ENCODE measurements around the gene TMEM158.
A peak's percentile ranks its signal among the peaks of the same experiment; 100 is the strongest.

TMEM158 gene

GRCh38 chr3:45234250-45234649 lies 8.2 kb upstream of the TMEM158 start:
- DNase-seq (ENCODE audit: low read depth in 2 of 2, low spot score in 1 of 2): no peak

- DNase-seq (ENCODE audit: low read depth in 2 of 2, low spot score in 1 of 2): no peak
Observed at GRCh38 chr3:45232521-45232920, 6.4 kb upstream of the TMEM158 start.

GRCh38 chr3:45227946-45228345 lies 1.9 kb upstream of the TMEM158 start:
- DNase-seq (ENCODE audit: low read depth in 2 of 2, low spot score in 1 of 2): no peak

GRCh38 chr3:45227071-45227820 lies 1.2 kb upstream of the TMEM158 start:
- DNase-seq (ENCODE audit: low read depth in 2 of 2, low spot score in 1 of 2): no peak

GRCh38 chr3:45225465-45226205 lies 452 bp downstream of the TMEM158 start:
- DNase-seq (ENCODE audit: low read depth in 2 of 2, low spot score in 1 of 2): no peak

GRCh38 chr3:45224824-45225464 lies 1.1 kb downstream of the TMEM158 start:
- DNase-seq (ENCODE audit: low read depth in 2 of 2, low spot score in 1 of 2): no peak

GRCh38 chr3:45223889-45224727 lies 2.0 kb downstream of the TMEM158 start:
- no peak for DNase-seq (ENCODE audit: low read depth in 2 of 2, low spot score in 1 of 2)

GRCh38 chr3:45219694-45220093 lies 6.4 kb downstream of the TMEM158 start:
- DNase-seq (ENCODE audit: low read depth in 2 of 2, low spot score in 1 of 2): no peak

GRCh38 chr3:45218578-45219390 lies 7.3 kb downstream of the TMEM158 start:
- DNase-seq (ENCODE audit: low read depth in 2 of 2, low spot score in 1 of 2): no peak

GRCh38 chr3:45216021-45216609 lies 10.0 kb downstream of the TMEM158 start:
- DNase-seq (ENCODE audit: low read depth in 2 of 2, low spot score in 1 of 2): no peak

GRCh38 chr3:45215466-45215865 lies 10.6 kb downstream of the TMEM158 start:
- no peak for DNase-seq (ENCODE audit: low read depth in 2 of 2, low spot score in 1 of 2)

GRCh38 chr3:45214061-45214680 lies 11.9 kb downstream of the TMEM158 start:
- no peak for DNase-seq (ENCODE audit: low read depth in 2 of 2, low spot score in 1 of 2)

GRCh38 chr3:45212095-45212468 lies 14.0 kb downstream of the TMEM158 start:
- DNase-seq (ENCODE audit: low read depth in 2 of 2, low spot score in 1 of 2): no peak

- no peak for DNase-seq (ENCODE audit: low read depth in 2 of 2, low spot score in 1 of 2)
Observed at GRCh38 chr3:45211466-45212094, 14.5 kb downstream of the TMEM158 start.

GRCh38 chr3:45210308-45211041 lies 15.6 kb downstream of the TMEM158 start:
- peak; percentile 48 to 72 for DNase-seq (ENCODE audit: low read depth in 2 of 2, low spot score in 1 of 2)

- DNase-seq (ENCODE audit: low read depth in 2 of 2, low spot score in 1 of 2): no peak
Observed at GRCh38 chr3:45209526-45209925, 16.6 kb downstream of the TMEM158 start.

- DNase-seq (ENCODE audit: low read depth in 2 of 2, low spot score in 1 of 2): no peak
Observed at GRCh38 chr3:45208586-45208985, 17.5 kb downstream of the TMEM158 start.

GRCh38 chr3:45207446-45207845 lies 18.6 kb downstream of the TMEM158 start:
- DNase-seq (ENCODE audit: low read depth in 2 of 2, low spot score in 1 of 2): no peak

Measured in stimulated activated CD8-positive, alpha-beta memory T cell treated with anti-CD3 and anti-CD28 coated beads, Interleukin-4, amount 100 ng/mL, for 1 hour (primary cell).